IMR-90 (cell line): Measurements from ENCODE around the gene OSCP1. TPM values are rescaled to one million over a fixed set of nuclear protein-coding genes. Genes with fewer than 3 reads are reported as not detected.

Experiments
- ATAC-seq: fragments of 200-7000 bp; cut with Tn5 transposase; 2 replicates; pipeline ENCODE4 v1.9.1; 2020; ENCODE audit warnings: low read depth, mild to moderate bottlenecking, moderate library complexity
- BruUV-seq: library from RNA; stranded (reverse); fragments of 400-500 nt; replicated peaks from 2 replicates; lab custom pipeline; 2021; lab: Mats Ljungman, UMichigan
- CTCF ChIA-PET: fragments of 300-600 bp; formaldehyde crosslinking; extraction: SDS; loops from one replicate; lab custom pipeline; 2021; ENCODE audit warnings: antibody characterized with exemption; lab: Yijun Ruan, JAX
- POLR2A ChIA-PET: fragments of 300-600 bp; sonication (Branson Sonifier 250); formaldehyde crosslinking; loops from one replicate; lab custom pipeline; 2022; ENCODE audit warnings: antibody characterized with exemption; ENCODE audit not compliant: unreplicated experiment; lab: Charles Lee
- DNase-seq: peaks from one replicate; pipeline ENCODE4 v3.0.0; 2013
- H2AFZ ChIP-seq: replicated peaks from 2 replicates; pipeline ENCODE3; 2013; ENCODE audit warnings: low read length, mild to moderate bottlenecking; ENCODE audit not compliant: poor library complexity
- H2AK5ac ChIP-seq: 2 replicates; pipeline ENCODE4 v1.6.1; 2013; ENCODE audit warnings: low read depth, low read length, inconsistent platforms
- H2AK9ac ChIP-seq: replicated peaks from 2 replicates; pipeline ENCODE3; 2013; ENCODE audit warnings: mild to moderate bottlenecking, low read depth, low read length, moderate library complexity; ENCODE audit not compliant: poor library complexity
- H2BK120ac ChIP-seq: 2 replicates; pipeline ENCODE4 v1.6.1; 2013; ENCODE audit warnings: low read depth, low read length, inconsistent platforms
- H2BK15ac ChIP-seq: 3 replicates; pipeline ENCODE4 v1.6.1; 2013; ENCODE audit warnings: low read depth, low read length, inconsistent platforms
- H2BK20ac ChIP-seq: 2 replicates; pipeline ENCODE4 v1.6.1; 2013; ENCODE audit warnings: low read depth, mild to moderate bottlenecking, inconsistent platforms, low read length, moderate library complexity
- H2BK5ac ChIP-seq: 2 replicates; pipeline ENCODE4 v1.6.1; 2013; ENCODE audit warnings: mild to moderate bottlenecking, low read depth, low read length, inconsistent platforms; ENCODE audit not compliant: poor library complexity, severe bottlenecking
- H3K14ac ChIP-seq: replicated peaks from 2 replicates; pipeline ENCODE4 v1.6.1; 2013; ENCODE audit warnings: low read depth, low read length, inconsistent platforms
- H3K18ac ChIP-seq: 2 replicates; pipeline ENCODE4 v1.6.1; 2013; ENCODE audit warnings: low read depth, low read length, control low read depth
- H3K23ac ChIP-seq: 2 replicates; pipeline ENCODE4 v1.6.1; 2013; ENCODE audit warnings: low read depth, low read length, inconsistent platforms
- H3K27ac ChIP-seq: 2 replicates; pipeline ENCODE4 v1.5.1; 2013; ENCODE audit warnings: mild to moderate bottlenecking, control low read depth, low read length; ENCODE audit not compliant: insufficient read depth
- H3K27me3 ChIP-seq: 2 replicates; pipeline ENCODE4 v1.6.1; 2013; ENCODE audit warnings: low read length; ENCODE audit not compliant: control insufficient read depth, insufficient read depth
- H3K36me3 ChIP-seq: 2 replicates; pipeline ENCODE4 v1.6.1; 2013; ENCODE audit warnings: low read length, mixed read lengths; ENCODE audit not compliant: control insufficient read depth, insufficient read depth
- H3K4ac ChIP-seq: 2 replicates; pipeline ENCODE4 v1.6.1; 2013; ENCODE audit warnings: low read depth, low read length, inconsistent platforms
- H3K4me1 ChIP-seq: 2 replicates; pipeline ENCODE4 v1.6.1; 2013; ENCODE audit warnings: low read length, mixed read lengths; ENCODE audit not compliant: control insufficient read depth, insufficient read depth
- H3K4me2 ChIP-seq: 2 replicates; pipeline ENCODE4 v1.6.1; 2013; ENCODE audit warnings: low read depth, mild to moderate bottlenecking, control low read depth, low read length, moderate library complexity
- H3K4me3 ChIP-seq: 2 replicates; pipeline ENCODE4 v1.5.1; 2013; ENCODE audit warnings: low read depth, mild to moderate bottlenecking, control low read depth, low read length, moderate library complexity; ENCODE audit not compliant: insufficient read depth
- H3K56ac ChIP-seq: 2 replicates; pipeline ENCODE4 v1.6.1; 2013; ENCODE audit warnings: low read length, inconsistent platforms; ENCODE audit not compliant: insufficient read depth; ENCODE audit errors: extremely low read depth
- H3K79me1 ChIP-seq, 2 experiments: 2 replicates each; pipeline ENCODE4 v1.6.1; 2013; ENCODE audit warnings: low read length in 2 of 2, inconsistent platforms in 1 of 2, low read depth in 1 of 2
- H3K9ac ChIP-seq: 2 replicates; pipeline ENCODE4 v1.6.1; 2013; ENCODE audit warnings: low read depth, low read length, control low read depth
- H3K9me1 ChIP-seq: 2 replicates; pipeline ENCODE4 v1.6.1; 2013; ENCODE audit warnings: low read length, inconsistent platforms; ENCODE audit not compliant: insufficient read depth
- H3K9me3 ChIP-seq: 2 replicates; pipeline ENCODE4 v1.6.1; 2013; ENCODE audit warnings: low read length; ENCODE audit not compliant: control insufficient read depth, insufficient read depth
- H4K20me1 ChIP-seq: 2 replicates; pipeline ENCODE4 v1.6.1; 2013; ENCODE audit warnings: low read length, inconsistent platforms; ENCODE audit not compliant: insufficient read depth
- H4K5ac ChIP-seq: 2 replicates; pipeline ENCODE4 v1.6.1; 2013; ENCODE audit warnings: mild to moderate bottlenecking, low read depth, low read length, control low read depth
- H4K8ac ChIP-seq, 2 experiments: 2 replicates each; pipeline ENCODE4 v1.6.1; 2013; ENCODE audit warnings: low read depth in 2 of 2, low read length in 2 of 2, control low read depth in 1 of 2, inconsistent platforms in 1 of 2
- H4K91ac ChIP-seq: 2 replicates; pipeline ENCODE4 v1.6.1; 2013; ENCODE audit warnings: low read depth, low read length, inconsistent platforms; ENCODE audit not compliant: insufficient read depth
- CEBPB ChIP-seq: IDR thresholded peaks from 2 replicates; pipeline ENCODE4 v1.6.1; 2012; ENCODE audit warnings: low read depth, low read length, improper control_type of control experiment
- NFE2L2 ChIP-seq: fragments of 150-350 bp; IDR thresholded peaks from 2 replicates; pipeline ENCODE4 v1.6.1; 2016; ENCODE audit warnings: low read depth, mild to moderate bottlenecking, low read length
- RAD21 ChIP-seq: IDR thresholded peaks from 2 replicates; pipeline ENCODE4 v1.6.1; 2012; ENCODE audit warnings: low read length, improper control_type of control experiment
- WGBS, 2 experiments: methylation state at CpG; one replicate each; pipeline versions ENCODE4 v1.1.5 to v1.1.7; 2013; ENCODE audit warnings: missing lambda C conversion rate in 2 of 2; ENCODE audit not compliant: insufficient read length in 1 of 2; ENCODE audit errors: extremely low coverage in 2 of 2; 5-methylcytosine and 5-hydroxymethylcytosine counted together
- dilution Hi-C: fragments of 300-500 bp; cut with HindIII; formaldehyde crosslinking; loops from one replicate; pipeline ENCODE4 v1.14.3; 2018; ENCODE audit warnings: low sequenced_read_pairs; ENCODE audit not compliant: unreplicated experiment
- in situ Hi-C: fragments of 300-500 bp; cut with MboI; formaldehyde crosslinking; loops from 3 replicates; pipeline ENCODE4 v1.14.3; 2019; ENCODE audit warnings: low sequenced_read_pairs, inconsistent platforms, mixed read lengths
- intact Hi-C: fragments of 100-400 bp; cut with micrococcal nuclease; formaldehyde crosslinking; loops from 2 replicates; pipeline ENCODE4 v1.10.0; 2022
- polyA plus RNA-seq, 3 experiments: library from polyadenylated mRNA; depleted of rRNA; stranded (reverse); fragments of >200 nt; gene quantifications; 2 replicates each; pipeline ENCODE4 v1.2.3, GENCODE V29; 2012; ENCODE audit warnings: low replicate concordance in 1 of 3
- total RNA-seq: library from RNA; depleted of rRNA; stranded (reverse); fragments of >200 nt; gene quantifications from 2 replicates; pipeline ENCODE4 v1.2.3, GENCODE V29; 2012

The OSCP1 gene
- total and polyA plus RNA-seq, 2 of the 4 experiments (the other 2 are of a cell fraction), result 7.8 to 11.8 TPM

- Histone ChIP-seq H4K20me1 (no peaks in the 10 kb centered on the region), H3K4me2 (no peak overlapping the region), H4K8ac (no peak overlapping the region), H3K18ac (no peak overlapping the region), H3K23ac (no peak overlapping the region), H3K4me3 (no peak overlapping the region), H2AK9ac (no peak overlapping the region), H2BK15ac (no peak overlapping the region), H3K4ac (no peak overlapping the region), H3K36me3 (no peaks in the 10 kb centered on the region), H2AK5ac (no peak overlapping the region), H3K4me1 (no peaks in the 10 kb centered on the region), H3K9me3 (no peaks in the 10 kb centered on the region), H3K27ac (no peak overlapping the region), H3K9me1 (no peaks in the 10 kb centered on the region), H4K91ac (no peak overlapping the region), H3K14ac (no peak overlapping the region), H3K9ac (no peak overlapping the region), H3K27me3 (peaks cover 38% of the 10 kb centered on the region), H2BK5ac (no peak overlapping the region), H4K5ac (no peak overlapping the region), H2BK120ac (no peak overlapping the region), H3K56ac (no peak overlapping the region), H2AFZ (no peak overlapping the region), H2BK20ac (no peak overlapping the region), H3K79me1 (no peaks in the 10 kb centered on the region)
- dilution Hi-C loops (no loop called here), intact Hi-C loops (no loop called here), in situ Hi-C loops (no loop called here)
- TF ChIP-seq RAD21, result no peak
- no peak for TF ChIP-seq CEBPB
- TF ChIP-seq NFE2L2, result no peak
- CTCF ChIA-PET, result no interaction called here
- no peak for DNase-seq
- no TSS peak for BruUV-seq
- POLR2A ChIA-PET, result no interaction called here
- no peak for ATAC-seq
- WGBS, 2 experiments, result no CpG with 5 or more reads among the region's 2 CpGs
These were observed 29.9 kb upstream of the OSCP1 start for GRCh38 chr1:36480161-36480560.
